ENCODE results near the gene SFXN4.
A peak's percentile ranks its signal among the peaks of the same experiment; 100 is the strongest.
"Not testable (repeated sequence)": the region's sequence is repeated elsewhere in the genome, so short reads cannot be mapped to it uniquely, and the experiment has no call there.

SFXN4 gene

GRCh38 chr10:119098576-119098975, 66.9 kb downstream of the SFXN4 start:
- DNase-seq (ENCODE audit: low read depth) = no peak
- no peak overlapping the region for H3K4me3 ChIP-seq (replicated peaks; ENCODE audit: low read depth, low read length)
- no peak for TF ChIP-seq CTCF (IDR thresholded peaks at IDR 0.05; ENCODE audit: low read length, missing control alignments)

- not testable (repeated sequence) for H3K4me3 ChIP-seq (replicated peaks; ENCODE audit: low read depth, low read length); DNase-seq (ENCODE audit: low read depth)
Observed at GRCh38 chr10:119096641-119097415, 68.7 kb downstream of the SFXN4 start.

- TF ChIP-seq CTCF (IDR thresholded peaks at IDR 0.05; ENCODE audit: low read length, missing control alignments) = no peak
- DNase-seq (ENCODE audit: low read depth) = no peak
- no peak overlapping the region for H3K4me3 ChIP-seq (replicated peaks; ENCODE audit: low read depth, low read length)
Observed at GRCh38 chr10:119095640-119096039, 69.9 kb downstream of the SFXN4 start.

- DNase-seq (ENCODE audit: low read depth) = peak; percentile 59
- no peak for TF ChIP-seq CTCF (IDR thresholded peaks at IDR 0.05; ENCODE audit: low read length, missing control alignments)
- H3K4me3 ChIP-seq (replicated peaks; ENCODE audit: low read depth, low read length) = no peak overlapping the region
Observed at GRCh38 chr10:119090968-119091367, 74.5 kb downstream of the SFXN4 start.

Measured in fibroblast of pulmonary artery (primary cell).